GM21717 (cell line): ENCODE data around the gene TSPOAP1.

Experiments used
- ATAC-seq: cut with Tn5 transposase; IDR thresholded peaks from one replicate; pipeline ENCODE4 v1.9.1; 2021; ENCODE audit warnings: mild to moderate bottlenecking, moderate library complexity; ENCODE audit not compliant: unreplicated experiment

Gene TSPOAP1

GRCh38 chr17:58307468-58308172 is 21.0 kb downstream of the TSPOAP1 start:
- ATAC-seq, result no peak

GRCh38 chr17:58306131-58306951 is 22.3 kb downstream of the TSPOAP1 start:
- ATAC-seq, result no peak

GRCh38 chr17:58305626-58306025 is 23.0 kb downstream of the TSPOAP1 start:
- no peak for ATAC-seq

GRCh38 chr17:58304750-58305486 is 23.7 kb downstream of the TSPOAP1 start:
- no peak for ATAC-seq

- peak; percentile 68 for ATAC-seq
Measured at GRCh38 chr17:58303971-58304749, 24.4 kb downstream of the TSPOAP1 start.

- no peak for ATAC-seq
Measured at GRCh38 chr17:58302919-58303585, 25.5 kb downstream of the TSPOAP1 start.

GRCh38 chr17:58302171-58302918 is 26.2 kb downstream of the TSPOAP1 start:
- ATAC-seq, result no peak

- no peak for ATAC-seq
Measured at GRCh38 chr17:58301504-58302150, 27.0 kb downstream of the TSPOAP1 start.

GRCh38 chr17:58300336-58300735 is 28.3 kb downstream of the TSPOAP1 start:
- ATAC-seq, result no peak

- no peak for ATAC-seq
Measured at GRCh38 chr17:58294034-58294433, 34.6 kb downstream of the TSPOAP1 start.

- no peak for ATAC-seq
Measured at GRCh38 chr17:58291246-58291645, 37.3 kb downstream of the TSPOAP1 start.

- no peak for ATAC-seq
Measured at GRCh38 chr17:58289869-58290268, 38.7 kb downstream of the TSPOAP1 start.

GRCh38 chr17:58285422-58285810 is 43.2 kb downstream of the TSPOAP1 start:
- no peak for ATAC-seq

GRCh38 chr17:58284613-58285421 is 43.8 kb downstream of the TSPOAP1 start:
- ATAC-seq, result no peak

GRCh38 chr17:58283674-58284612 is 44.7 kb downstream of the TSPOAP1 start:
- no peak for ATAC-seq

- no peak for ATAC-seq
Measured at GRCh38 chr17:58282442-58282841, 46.2 kb downstream of the TSPOAP1 start.

- ATAC-seq, result no peak
Measured at GRCh38 chr17:58281511-58282011, 47.0 kb downstream of the TSPOAP1 start.
